Measurements from ENCODE around the gene GJD2.

Gene GJD2

DNA sequence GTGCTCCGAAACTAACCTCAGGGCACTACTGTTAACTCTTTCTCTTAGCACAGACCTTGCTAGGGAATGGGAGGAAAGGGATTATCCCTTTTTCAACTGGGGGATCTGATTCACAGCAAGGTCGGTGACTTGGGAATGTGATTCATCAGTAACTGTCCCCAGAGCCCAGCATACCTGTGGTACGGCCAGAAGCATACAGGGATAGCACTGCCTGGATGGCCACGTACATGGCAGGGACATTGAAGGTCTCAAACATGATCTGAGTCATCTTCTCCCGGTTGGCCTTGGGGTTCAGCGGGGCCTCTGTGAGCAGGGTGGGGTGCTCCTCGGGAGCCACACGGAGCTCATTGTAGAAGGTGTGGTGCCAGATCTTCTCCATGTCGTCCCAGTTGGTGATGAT, 38.3 kb upstream of the GJD2 start:
- no peaks in the 10 kb centered on the region for H3K9me2 ChIP-seq (replicated peaks; ENCODE audit: low read depth, low read length)
- H3K4me2 ChIP-seq (ENCODE audit: low read depth, low read length, poor library complexity, severe bottlenecking), result no peak overlapping the region
- TF ChIP-seq EZH2phosphoT487 (IDR thresholded peaks at IDR 0.05; ENCODE audit: borderline replicate concordance), result no peak
- TF ChIP-seq, protein P1, sequence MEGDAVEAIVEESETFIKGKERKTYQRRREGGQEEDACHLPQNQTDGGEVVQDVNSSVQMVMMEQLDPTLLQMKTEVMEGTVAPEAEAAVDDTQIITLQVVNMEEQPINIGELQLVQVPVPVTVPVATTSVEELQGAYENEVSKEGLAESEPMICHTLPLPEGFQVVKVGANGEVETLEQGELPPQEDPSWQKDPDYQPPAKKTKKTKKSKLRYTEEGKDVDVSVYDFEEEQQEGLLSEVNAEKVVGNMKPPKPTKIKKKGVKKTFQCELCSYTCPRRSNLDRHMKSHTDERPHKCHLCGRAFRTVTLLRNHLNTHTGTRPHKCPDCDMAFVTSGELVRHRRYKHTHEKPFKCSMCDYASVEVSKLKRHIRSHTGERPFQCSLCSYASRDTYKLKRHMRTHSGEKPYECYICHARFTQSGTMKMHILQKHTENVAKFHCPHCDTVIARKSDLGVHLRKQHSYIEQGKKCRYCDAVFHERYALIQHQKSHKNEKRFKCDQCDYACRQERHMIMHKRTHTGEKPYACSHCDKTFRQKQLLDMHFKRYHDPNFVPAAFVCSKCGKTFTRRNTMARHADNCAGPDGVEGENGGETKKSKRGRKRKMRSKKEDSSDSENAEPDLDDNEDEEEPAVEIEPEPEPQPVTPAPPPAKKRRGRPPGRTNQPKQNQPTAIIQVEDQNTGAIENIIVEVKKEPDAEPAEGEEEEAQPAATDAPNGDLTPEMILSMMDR (conservative IDR thresholded peaks at IDR 0.05; ENCODE audit: low read length), result no peak
- no peak overlapping the region for H3K4me3 ChIP-seq (ENCODE audit: low read length, poor library complexity, severe bottlenecking)
- no peaks in the 10 kb centered on the region for H3F3A ChIP-seq (ENCODE audit: low read depth)
- no peaks in the 10 kb centered on the region for H3K27me3 ChIP-seq (ENCODE audit: insufficient read depth, low read length, poor library complexity, severe bottlenecking)
- no peaks in the 10 kb centered on the region for H3K36me3 ChIP-seq (ENCODE audit: insufficient read depth, low read length)
- H3K9ac ChIP-seq (ENCODE audit: low read depth, low read length, poor library complexity, severe bottlenecking), result no peak overlapping the region
- no peaks in the 10 kb centered on the region for H4K20me1 ChIP-seq (ENCODE audit: insufficient read depth, low read length, poor library complexity, severe bottlenecking)
- no peaks in the 10 kb centered on the region for H3K9me3 ChIP-seq (ENCODE audit: insufficient read depth, low read depth, low read length)
- H3K79me2 ChIP-seq (ENCODE audit: insufficient read depth, low read length), result no peaks in the 10 kb centered on the region
- H3K4me1 ChIP-seq (ENCODE audit: insufficient read depth, low read length, poor library complexity, severe bottlenecking), result no peaks in the 10 kb centered on the region
- H2AFZ ChIP-seq (ENCODE audit: low read length), result no peak overlapping the region

DNA sequence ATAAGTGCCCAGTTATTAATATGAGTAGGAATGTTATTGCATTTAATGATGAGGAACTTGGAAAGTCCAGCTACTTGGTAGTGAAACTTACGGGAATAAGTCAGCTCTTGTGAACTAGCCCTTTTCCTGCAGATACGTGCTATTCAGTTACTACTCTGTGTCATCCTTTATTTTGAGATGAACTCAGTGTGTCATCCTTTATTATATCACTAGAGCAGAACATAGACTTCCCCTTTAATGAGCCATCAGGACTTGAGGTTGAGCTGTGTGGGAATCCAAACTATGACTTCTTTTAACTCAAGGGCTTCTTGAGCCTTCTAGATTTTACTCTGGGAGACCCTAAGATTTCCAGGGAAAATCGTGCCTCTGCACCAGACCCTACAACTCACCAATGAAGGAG, 36.9 kb upstream of the GJD2 start:
- Histone ChIP-seq H3K4me3 (ENCODE audit: low read length, poor library complexity, severe bottlenecking) (no peak overlapping the region), H4K20me1 (ENCODE audit: insufficient read depth, low read length, poor library complexity, severe bottlenecking) (no peaks in the 10 kb centered on the region), H3K79me2 (ENCODE audit: insufficient read depth, low read length) (no peaks in the 10 kb centered on the region), H3K27me3 (ENCODE audit: insufficient read depth, low read length, poor library complexity, severe bottlenecking) (no peaks in the 10 kb centered on the region), H3K4me1 (ENCODE audit: insufficient read depth, low read length, poor library complexity, severe bottlenecking) (no peaks in the 10 kb centered on the region), H3K36me3 (ENCODE audit: insufficient read depth, low read length) (no peaks in the 10 kb centered on the region), H3K4me2 (ENCODE audit: low read depth, low read length, poor library complexity, severe bottlenecking) (no peak overlapping the region), H3K9ac (ENCODE audit: low read depth, low read length, poor library complexity, severe bottlenecking) (no peak overlapping the region), H3K9me2 (replicated peaks; ENCODE audit: low read depth, low read length) (no peaks in the 10 kb centered on the region), H3F3A (ENCODE audit: low read depth) (no peaks in the 10 kb centered on the region), H3K9me3 (ENCODE audit: insufficient read depth, low read depth, low read length) (no peaks in the 10 kb centered on the region), H2AFZ (ENCODE audit: low read length) (no peak overlapping the region)
- TF ChIP-seq EZH2phosphoT487 (IDR thresholded peaks at IDR 0.05; ENCODE audit: borderline replicate concordance), result no peak
- TF ChIP-seq, protein P1 (conservative IDR thresholded peaks at IDR 0.05; ENCODE audit: low read length), result no peak

DNA sequence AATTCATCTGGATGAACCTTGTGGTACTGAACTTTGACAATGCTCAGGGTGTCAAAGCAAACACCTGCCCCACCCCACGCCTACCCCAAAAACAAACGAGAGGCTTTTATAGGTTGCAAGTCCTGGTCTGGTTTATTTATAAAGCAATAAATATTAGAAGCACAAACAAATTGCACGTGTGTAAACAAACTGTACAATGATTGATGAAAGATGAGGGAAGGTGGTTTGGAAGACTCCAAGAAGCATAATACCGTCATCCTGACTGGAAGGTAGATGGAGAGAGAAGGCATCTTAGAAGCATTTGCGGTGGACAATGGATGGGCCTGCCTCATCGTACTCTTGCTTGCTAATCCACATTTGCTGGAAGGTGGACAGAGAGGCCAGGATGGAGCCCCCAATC, 35.3 kb upstream of the GJD2 start:
- no peaks in the 10 kb centered on the region for H3K27me3 ChIP-seq (ENCODE audit: insufficient read depth, low read length, poor library complexity, severe bottlenecking)
- H3K4me1 ChIP-seq (ENCODE audit: insufficient read depth, low read length, poor library complexity, severe bottlenecking), result no peaks in the 10 kb centered on the region
- no peak overlapping the region for H3K4me3 ChIP-seq (ENCODE audit: low read length, poor library complexity, severe bottlenecking)
- no peak overlapping the region for H3K9ac ChIP-seq (ENCODE audit: low read depth, low read length, poor library complexity, severe bottlenecking)
- TF ChIP-seq, protein P1 (conservative IDR thresholded peaks at IDR 0.05; ENCODE audit: low read length), result no peak
- no peak for TF ChIP-seq EZH2phosphoT487 (IDR thresholded peaks at IDR 0.05; ENCODE audit: borderline replicate concordance)
- no peaks in the 10 kb centered on the region for H3K9me3 ChIP-seq (ENCODE audit: insufficient read depth, low read depth, low read length)
- H4K20me1 ChIP-seq (ENCODE audit: insufficient read depth, low read length, poor library complexity, severe bottlenecking), result no peaks in the 10 kb centered on the region
- H3K9me2 ChIP-seq (replicated peaks; ENCODE audit: low read depth, low read length), result no peaks in the 10 kb centered on the region
- H3K4me2 ChIP-seq (ENCODE audit: low read depth, low read length, poor library complexity, severe bottlenecking), result no peak overlapping the region
- H3F3A ChIP-seq (ENCODE audit: low read depth), result no peaks in the 10 kb centered on the region
- no peaks in the 10 kb centered on the region for H3K79me2 ChIP-seq (ENCODE audit: insufficient read depth, low read length)
- no peaks in the 10 kb centered on the region for H3K36me3 ChIP-seq (ENCODE audit: insufficient read depth, low read length)
- H2AFZ ChIP-seq (ENCODE audit: low read length), result no peak overlapping the region

Data from Loucy (cell line).